ENCODE results near the gene NANOS1. TPM values are rescaled to one million over a fixed set of nuclear protein-coding genes. Genes with fewer than 3 reads are reported as not detected.
A peak's percentile ranks its signal among the peaks of the same experiment; 100 is the strongest.

Gene NANOS1
- total and polyA plus RNA-seq, 9 of the 15 experiments (the other 6 are each of a cell fraction or from before 2014, with no cell fraction given): 0.14 to 1.6 (median 0.83) TPM; not detected in 1

DNA sequence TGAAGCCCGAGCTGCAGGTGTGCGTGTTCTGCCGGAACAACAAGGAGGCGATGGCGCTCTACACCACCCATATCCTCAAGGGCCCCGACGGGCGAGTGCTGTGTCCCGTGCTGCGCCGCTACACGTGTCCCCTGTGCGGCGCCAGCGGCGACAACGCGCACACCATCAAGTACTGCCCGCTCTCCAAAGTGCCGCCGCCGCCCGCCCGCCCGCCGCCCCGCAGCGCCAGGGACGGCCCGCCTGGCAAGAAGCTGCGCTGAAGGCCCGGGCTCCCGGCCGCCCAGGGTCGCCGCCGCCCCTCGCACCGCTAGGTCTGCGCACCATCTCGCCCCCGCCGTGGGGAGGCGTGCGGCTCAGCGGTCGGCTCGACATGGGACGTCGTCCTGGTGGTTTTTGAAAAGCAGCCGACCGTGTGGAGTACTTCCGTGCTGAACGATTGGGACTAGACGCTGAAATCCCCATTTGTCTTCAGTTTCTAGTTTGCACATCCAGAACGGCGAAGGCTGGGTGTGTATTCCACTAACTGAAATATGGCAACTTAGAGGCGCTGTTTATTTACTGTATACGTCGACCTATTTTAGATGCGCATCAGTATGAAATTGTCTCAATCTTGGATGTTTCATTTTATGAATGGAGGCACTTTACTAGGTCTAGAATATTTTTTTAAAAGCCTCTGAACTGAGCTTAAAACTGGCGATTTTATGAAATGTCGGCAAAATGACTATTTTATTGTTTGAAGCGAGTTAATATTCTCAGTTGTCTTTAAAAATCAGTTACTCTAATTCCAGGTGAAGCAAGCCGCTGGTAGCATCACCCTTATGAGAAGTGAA is 1.1 kb downstream of the NANOS1 start (continued):
- TF ChIP-seq NRF1 (conservative IDR thresholded peaks at IDR 0.05 in 1 of 2, IDR thresholded peaks at IDR 0.05 in 1 of 2): 0 out of 4 replicates have a peak, but pooled peaks of 1 of the 2 experiments have one; percentile 35
- no peak for TF ChIP-seq SIX5 (IDR thresholded peaks at IDR 0.05; ENCODE audit: borderline replicate concordance in 1 of 2, insufficient read depth in 1 of 2, low read depth in 1 of 2, low read length in 2 of 2)
- TF ChIP-seq DNMT1 (IDR thresholded peaks at IDR 0.05): no peak
- TF ChIP-seq ZNF695 (CRISPR knock-in tag; IDR thresholded peaks at IDR 0.05): no peak
- TF ChIP-seq SMAD1 (IDR thresholded peaks at IDR 0.05; ENCODE audit: low read depth, low read length, partially characterized antibody): no peak
- no peak for TF ChIP-seq RFX5 (IDR thresholded peaks at IDR 0.05; ENCODE audit: low read depth, low read length)
- no peak for TF ChIP-seq PCBP1 (IDR thresholded peaks at IDR 0.05; ENCODE audit: low read depth, low read length, poor library complexity, severe bottlenecking)
- TF ChIP-seq ZNF436 (CRISPR knock-in tag; IDR thresholded peaks at IDR 0.05): no peak
- TF ChIP-seq TEAD4 (IDR thresholded peaks at IDR 0.05; ENCODE audit: low read length): no peak
- no peak for TF ChIP-seq TEAD4 (CRISPR knock-in tag; IDR thresholded peaks at IDR 0.05; ENCODE audit: borderline replicate concordance)
- TF ChIP-seq, protein P1, sequence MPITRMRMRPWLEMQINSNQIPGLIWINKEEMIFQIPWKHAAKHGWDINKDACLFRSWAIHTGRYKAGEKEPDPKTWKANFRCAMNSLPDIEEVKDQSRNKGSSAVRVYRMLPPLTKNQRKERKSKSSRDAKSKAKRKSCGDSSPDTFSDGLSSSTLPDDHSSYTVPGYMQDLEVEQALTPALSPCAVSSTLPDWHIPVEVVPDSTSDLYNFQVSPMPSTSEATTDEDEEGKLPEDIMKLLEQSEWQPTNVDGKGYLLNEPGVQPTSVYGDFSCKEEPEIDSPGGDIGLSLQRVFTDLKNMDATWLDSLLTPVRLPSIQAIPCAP (CRISPR knock-in tag; IDR thresholded peaks at IDR 0.05; ENCODE audit: borderline replicate concordance): no peak
- TF ChIP-seq FOXM1 (IDR thresholded peaks at IDR 0.05; ENCODE audit: low read depth): no peak
- TF ChIP-seq FOXM1 (CRISPR knock-in tag; IDR thresholded peaks at IDR 0.05; ENCODE audit: low read depth): no peak
- no peak for TF ChIP-seq ZNF639 (CRISPR knock-in tag; conservative IDR thresholded peaks at IDR 0.05 in 1 of 2, IDR thresholded peaks at IDR 0.05 in 1 of 2)
- TF ChIP-seq, protein P2, sequence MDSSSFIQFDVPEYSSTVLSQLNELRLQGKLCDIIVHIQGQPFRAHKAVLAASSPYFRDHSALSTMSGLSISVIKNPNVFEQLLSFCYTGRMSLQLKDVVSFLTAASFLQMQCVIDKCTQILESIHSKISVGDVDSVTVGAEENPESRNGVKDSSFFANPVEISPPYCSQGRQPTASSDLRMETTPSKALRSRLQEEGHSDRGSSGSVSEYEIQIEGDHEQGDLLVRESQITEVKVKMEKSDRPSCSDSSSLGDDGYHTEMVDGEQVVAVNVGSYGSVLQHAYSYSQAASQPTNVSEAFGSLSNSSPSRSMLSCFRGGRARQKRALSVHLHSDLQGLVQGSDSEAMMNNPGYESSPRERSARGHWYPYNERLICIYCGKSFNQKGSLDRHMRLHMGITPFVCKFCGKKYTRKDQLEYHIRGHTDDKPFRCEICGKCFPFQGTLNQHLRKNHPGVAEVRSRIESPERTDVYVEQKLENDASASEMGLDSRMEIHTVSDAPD (CRISPR knock-in tag; IDR thresholded peaks at IDR 0.05): no peak
- TF ChIP-seq, protein P3, sequence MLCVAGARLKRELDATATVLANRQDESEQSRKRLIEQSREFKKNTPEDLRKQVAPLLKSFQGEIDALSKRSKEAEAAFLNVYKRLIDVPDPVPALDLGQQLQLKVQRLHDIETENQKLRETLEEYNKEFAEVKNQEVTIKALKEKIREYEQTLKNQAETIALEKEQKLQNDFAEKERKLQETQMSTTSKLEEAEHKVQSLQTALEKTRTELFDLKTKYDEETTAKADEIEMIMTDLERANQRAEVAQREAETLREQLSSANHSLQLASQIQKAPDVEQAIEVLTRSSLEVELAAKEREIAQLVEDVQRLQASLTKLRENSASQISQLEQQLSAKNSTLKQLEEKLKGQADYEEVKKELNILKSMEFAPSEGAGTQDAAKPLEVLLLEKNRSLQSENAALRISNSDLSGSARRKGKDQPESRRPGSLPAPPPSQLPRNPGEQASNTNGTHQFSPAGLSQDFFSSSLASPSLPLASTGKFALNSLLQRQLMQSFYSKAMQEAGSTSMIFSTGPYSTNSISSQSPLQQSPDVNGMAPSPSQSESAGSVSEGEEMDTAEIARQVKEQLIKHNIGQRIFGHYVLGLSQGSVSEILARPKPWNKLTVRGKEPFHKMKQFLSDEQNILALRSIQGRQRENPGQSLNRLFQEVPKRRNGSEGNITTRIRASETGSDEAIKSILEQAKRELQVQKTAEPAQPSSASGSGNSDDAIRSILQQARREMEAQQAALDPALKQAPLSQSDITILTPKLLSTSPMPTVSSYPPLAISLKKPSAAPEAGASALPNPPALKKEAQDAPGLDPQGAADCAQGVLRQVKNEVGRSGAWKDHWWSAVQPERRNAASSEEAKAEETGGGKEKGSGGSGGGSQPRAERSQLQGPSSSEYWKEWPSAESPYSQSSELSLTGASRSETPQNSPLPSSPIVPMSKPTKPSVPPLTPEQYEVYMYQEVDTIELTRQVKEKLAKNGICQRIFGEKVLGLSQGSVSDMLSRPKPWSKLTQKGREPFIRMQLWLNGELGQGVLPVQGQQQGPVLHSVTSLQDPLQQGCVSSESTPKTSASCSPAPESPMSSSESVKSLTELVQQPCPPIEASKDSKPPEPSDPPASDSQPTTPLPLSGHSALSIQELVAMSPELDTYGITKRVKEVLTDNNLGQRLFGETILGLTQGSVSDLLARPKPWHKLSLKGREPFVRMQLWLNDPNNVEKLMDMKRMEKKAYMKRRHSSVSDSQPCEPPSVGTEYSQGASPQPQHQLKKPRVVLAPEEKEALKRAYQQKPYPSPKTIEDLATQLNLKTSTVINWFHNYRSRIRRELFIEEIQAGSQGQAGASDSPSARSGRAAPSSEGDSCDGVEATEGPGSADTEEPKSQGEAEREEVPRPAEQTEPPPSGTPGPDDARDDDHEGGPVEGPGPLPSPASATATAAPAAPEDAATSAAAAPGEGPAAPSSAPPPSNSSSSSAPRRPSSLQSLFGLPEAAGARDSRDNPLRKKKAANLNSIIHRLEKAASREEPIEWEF (CRISPR knock-in tag; IDR thresholded peaks at IDR 0.05): no peak
- no peak for TF ChIP-seq SRF (CRISPR knock-in tag; IDR thresholded peaks at IDR 0.05)
- TF ChIP-seq RBM39 (optimal IDR thresholded peaks at IDR 0.05; ENCODE audit: low read depth, low read length): no peak
